ENCODE measurements around the gene LZTR1. TPM values are rescaled to one million over a fixed set of nuclear protein-coding genes. Genes with fewer than 3 reads are reported as not detected.
A peak's percentile ranks its signal among the peaks of the same experiment; 100 is the strongest.

Gene LZTR1
- polyA plus RNA-seq, 2 donors = 21.1 to 39.0 TPM

GRCh38 chr22:21022955-21023614 is 41.0 kb downstream of the LZTR1 start:
- peaks cover 2 to 22% of the 10 kb centered on the region in 2 donors for H3K4me1 ChIP-seq (ENCODE audit: control insufficient read depth in 2 of 2, insufficient read depth in 2 of 2, low read length in 1 of 2)
- WGBS, 2 donors = 82 to 85% methylated on average over 13 of the region's 13 CpGs
- no peaks in the 10 kb centered on the region for H3K9me3 ChIP-seq (ENCODE audit: control insufficient read depth in 2 of 2, insufficient read depth in 1 of 2, low read depth in 1 of 2, low read length in 1 of 2)
- no peak overlapping the region for H3K27ac ChIP-seq (ENCODE audit: low read depth in 2 of 2, low read length in 1 of 2)
- H3K4me3 ChIP-seq (ENCODE audit: low read depth in 1 of 2, low read length in 2 of 2) = no peak overlapping the region
- H3K27me3 ChIP-seq (ENCODE audit: control insufficient read depth in 1 of 2, insufficient read depth in 2 of 2, low read length in 2 of 2) = no peaks in the 10 kb centered on the region
- H3K36me3 ChIP-seq (ENCODE audit: control insufficient read depth in 2 of 2, insufficient read depth in 2 of 2, low read length in 1 of 2) = no peaks in the 10 kb centered on the region

- no peaks in the 10 kb centered on the region for H3K36me3 ChIP-seq (ENCODE audit: control insufficient read depth in 2 of 2, insufficient read depth in 2 of 2, low read length in 1 of 2)
- peaks cover 2 to 22% of the 10 kb centered on the region in 2 donors for H3K4me1 ChIP-seq (ENCODE audit: control insufficient read depth in 2 of 2, insufficient read depth in 2 of 2, low read length in 1 of 2)
- 50 to 51% methylated on average over 8 of the region's 8 CpGs for WGBS, 2 donors
- no peaks in the 10 kb centered on the region for H3K27me3 ChIP-seq (ENCODE audit: control insufficient read depth in 1 of 2, insufficient read depth in 2 of 2, low read length in 2 of 2)
- H3K4me3 ChIP-seq (ENCODE audit: low read depth in 1 of 2, low read length in 2 of 2) = no peak overlapping the region
- no peaks in the 10 kb centered on the region for H3K9me3 ChIP-seq (ENCODE audit: control insufficient read depth in 2 of 2, insufficient read depth in 1 of 2, low read depth in 1 of 2, low read length in 1 of 2)
- H3K27ac ChIP-seq (ENCODE audit: low read depth in 2 of 2, low read length in 1 of 2) = peak overlapping the region in 1 of 2 donors; percentile 65
Measured at GRCh38 chr22:21025266-21025665, 43.2 kb downstream of the LZTR1 start.

DNA sequence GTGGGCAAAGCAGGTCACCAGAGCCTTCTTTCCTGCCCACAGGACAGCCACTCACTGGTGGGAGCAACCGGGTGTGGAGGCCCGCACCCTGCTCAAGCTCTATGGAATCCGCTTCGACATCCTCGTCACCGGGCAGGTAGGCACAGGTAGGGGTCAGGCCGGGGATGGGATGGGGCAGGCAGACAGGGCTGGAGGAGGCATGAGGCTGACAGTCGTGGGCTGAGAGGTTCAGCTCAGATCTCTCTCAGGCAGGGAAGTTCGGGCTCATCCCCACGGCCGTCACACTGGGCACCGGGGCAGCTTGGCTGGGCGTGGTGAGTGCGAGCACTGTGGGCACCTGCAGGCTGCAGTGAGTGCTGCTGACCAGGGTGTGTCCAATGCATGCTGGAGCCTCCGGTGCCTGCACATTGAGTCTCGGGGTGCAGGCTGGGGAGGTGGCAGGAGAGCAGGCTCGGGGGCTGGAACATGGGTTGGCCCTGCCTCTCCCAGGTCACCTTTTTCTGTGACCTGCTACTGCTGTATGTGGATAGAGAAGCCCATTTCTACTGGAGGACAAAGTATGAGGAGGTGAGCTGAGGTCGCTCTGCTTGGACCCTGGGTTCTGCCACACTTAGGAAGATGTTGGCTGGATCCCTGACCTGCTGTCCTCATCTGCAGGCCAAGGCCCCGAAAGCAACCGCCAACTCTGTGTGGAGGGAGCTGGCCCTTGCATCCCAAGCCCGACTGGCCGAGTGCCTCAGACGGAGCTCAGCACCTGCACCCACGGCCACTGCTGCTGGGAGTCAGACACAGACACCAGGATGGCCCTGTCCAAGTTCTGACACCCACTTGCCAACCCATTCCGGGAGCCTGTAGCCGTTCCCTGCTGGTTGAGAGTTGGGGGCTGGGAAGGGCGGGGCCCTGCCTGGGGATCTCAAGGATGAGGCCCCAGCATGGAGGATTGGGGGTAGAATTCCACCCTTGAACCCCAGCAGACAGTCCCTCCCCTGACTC is 44.0 kb downstream of the LZTR1 start:
- no peaks in the 10 kb centered on the region for H3K36me3 ChIP-seq (ENCODE audit: control insufficient read depth in 2 of 2, insufficient read depth in 2 of 2, low read length in 1 of 2)
- 67 to 75% methylated on average over 27 of the region's 27 CpGs for WGBS, 2 donors
- H3K27me3 ChIP-seq (ENCODE audit: control insufficient read depth in 1 of 2, insufficient read depth in 2 of 2, low read length in 2 of 2) = no peaks in the 10 kb centered on the region
- peaks cover 2 to 22% of the 10 kb centered on the region in 2 donors for H3K4me1 ChIP-seq (ENCODE audit: control insufficient read depth in 2 of 2, insufficient read depth in 2 of 2, low read length in 1 of 2)
- H3K4me3 ChIP-seq (ENCODE audit: low read depth in 1 of 2, low read length in 2 of 2) = no peak overlapping the region
- H3K9me3 ChIP-seq (ENCODE audit: control insufficient read depth in 2 of 2, insufficient read depth in 1 of 2, low read depth in 1 of 2, low read length in 1 of 2) = no peaks in the 10 kb centered on the region
- H3K27ac ChIP-seq (ENCODE audit: low read depth in 2 of 2, low read length in 1 of 2) = peak overlapping the region in 1 of 2 donors; percentile 65

DNA sequence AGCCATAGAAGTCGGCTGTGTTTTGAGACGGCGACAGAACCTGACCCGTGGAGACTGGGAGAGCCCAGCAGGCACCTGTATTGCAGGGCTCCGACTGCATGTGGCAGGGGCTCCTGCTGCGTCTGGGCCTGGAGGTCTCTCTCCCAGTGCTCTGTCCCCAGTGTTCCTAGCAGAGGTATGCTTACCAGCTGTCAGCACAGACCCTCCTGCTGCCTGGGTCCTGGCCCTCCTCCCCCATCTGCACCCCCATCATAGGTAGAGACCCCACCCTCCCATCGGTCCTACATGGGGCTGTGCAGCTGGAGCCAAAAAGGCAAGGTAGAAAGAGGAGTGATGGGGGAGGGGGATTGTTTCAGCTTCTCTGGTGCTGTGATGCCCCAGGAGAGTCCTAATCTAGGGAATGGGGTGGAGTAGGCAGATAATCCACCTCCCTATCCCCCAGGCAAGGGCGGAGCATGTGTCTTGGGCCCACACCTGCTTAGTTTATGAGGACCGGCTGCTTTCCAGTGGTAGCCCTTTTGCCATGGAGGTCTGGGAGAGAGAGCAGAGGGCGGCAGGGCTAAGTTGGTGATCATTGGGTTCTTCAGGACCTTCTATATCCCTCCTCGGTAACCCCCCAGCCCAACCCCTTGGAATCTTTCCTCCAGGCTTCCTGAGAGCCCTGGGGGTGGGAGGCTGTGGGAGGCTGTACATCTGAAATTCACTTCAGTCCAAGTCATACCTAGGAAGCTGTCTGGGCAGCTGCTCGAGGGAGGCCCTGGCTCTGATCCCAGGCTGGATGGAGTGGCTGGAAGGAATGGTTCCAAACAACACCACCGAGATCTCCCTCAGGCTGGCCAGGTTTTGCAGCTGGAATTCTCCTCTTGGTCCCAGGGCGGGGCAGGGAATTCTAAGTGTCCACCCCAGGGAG is 44.9 kb downstream of the LZTR1 start:
- no peaks in the 10 kb centered on the region for H3K27me3 ChIP-seq (ENCODE audit: control insufficient read depth in 1 of 2, insufficient read depth in 2 of 2, low read length in 2 of 2)
- no peaks in the 10 kb centered on the region for H3K36me3 ChIP-seq (ENCODE audit: control insufficient read depth in 2 of 2, insufficient read depth in 2 of 2, low read length in 1 of 2)
- H3K27ac ChIP-seq (ENCODE audit: low read depth in 2 of 2, low read length in 1 of 2) = no peak overlapping the region
- WGBS, 2 donors = 59 to 64% methylated on average over 14 of the region's 14 CpGs
- no peak overlapping the region for H3K4me3 ChIP-seq (ENCODE audit: low read depth in 1 of 2, low read length in 2 of 2)
- peaks cover 5 to 29% of the 10 kb centered on the region in 2 donors for H3K4me1 ChIP-seq (ENCODE audit: control insufficient read depth in 2 of 2, insufficient read depth in 2 of 2, low read length in 1 of 2)
- no peaks in the 10 kb centered on the region for H3K9me3 ChIP-seq (ENCODE audit: control insufficient read depth in 2 of 2, insufficient read depth in 1 of 2, low read depth in 1 of 2, low read length in 1 of 2)

DNA sequence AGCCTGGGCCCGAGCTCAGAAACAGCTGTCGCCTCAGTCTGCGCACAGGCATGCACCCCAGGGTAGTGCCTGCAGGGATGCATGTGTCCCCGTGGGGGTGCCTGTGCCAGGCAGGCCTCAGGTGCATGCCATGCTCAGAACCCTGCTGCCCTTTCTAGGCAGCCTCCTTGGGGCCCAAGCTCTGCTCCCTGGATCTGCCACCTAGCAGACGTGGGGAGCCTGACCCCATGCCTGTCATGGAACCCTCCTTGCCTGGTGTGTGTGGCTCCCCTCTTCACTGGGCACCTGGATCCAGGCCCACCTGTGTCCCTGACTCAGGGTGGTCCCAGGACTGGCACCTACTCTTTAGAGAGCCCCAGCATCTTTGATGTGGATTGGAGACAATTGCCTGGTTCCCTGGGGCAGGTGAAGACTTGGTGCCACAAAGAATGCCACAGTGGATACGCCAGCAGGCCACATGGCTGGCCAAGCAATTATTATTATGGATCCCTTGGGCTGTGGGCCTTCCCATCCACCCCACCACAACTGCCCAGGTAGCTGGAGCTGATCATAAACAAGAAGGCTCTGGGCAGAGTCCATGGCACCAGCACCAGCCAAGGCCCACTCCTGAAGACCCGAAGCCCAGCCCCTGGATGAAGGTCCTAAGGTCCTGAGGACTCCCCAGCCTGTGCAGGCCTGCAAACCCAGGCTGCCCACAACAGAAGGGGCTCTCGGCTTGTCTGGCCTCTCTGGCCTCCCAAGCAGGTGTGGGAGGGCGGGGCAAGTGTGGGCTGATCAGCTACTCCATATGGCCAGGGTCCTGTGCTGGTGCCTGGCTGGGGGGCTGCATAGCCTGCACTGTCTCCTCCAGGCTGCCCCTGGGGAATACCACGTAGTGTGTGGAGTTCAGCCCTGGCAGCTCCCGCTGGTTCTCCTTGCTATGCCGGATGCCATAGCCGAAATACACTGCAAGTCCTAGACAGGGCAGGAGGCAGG is 46.5 kb downstream of the LZTR1 start:
- Histone ChIP-seq H3K4me3 (ENCODE audit: low read depth in 1 of 2, low read length in 2 of 2) (no peak overlapping the region), H3K4me1 (ENCODE audit: control insufficient read depth in 2 of 2, insufficient read depth in 2 of 2, low read length in 1 of 2) (peaks cover 5 to 30% of the 10 kb centered on the region in 2 donors), H3K9me3 (ENCODE audit: control insufficient read depth in 2 of 2, insufficient read depth in 1 of 2, low read depth in 1 of 2, low read length in 1 of 2) (no peaks in the 10 kb centered on the region), H3K36me3 (ENCODE audit: control insufficient read depth in 2 of 2, insufficient read depth in 2 of 2, low read length in 1 of 2) (no peaks in the 10 kb centered on the region), H3K27ac (ENCODE audit: low read depth in 2 of 2, low read length in 1 of 2) (no peak overlapping the region), H3K27me3 (ENCODE audit: control insufficient read depth in 1 of 2, insufficient read depth in 2 of 2, low read length in 2 of 2) (no peaks in the 10 kb centered on the region)
- 89 to 91% methylated on average over 13 of the region's 13 CpGs for WGBS, 2 donors

DNA sequence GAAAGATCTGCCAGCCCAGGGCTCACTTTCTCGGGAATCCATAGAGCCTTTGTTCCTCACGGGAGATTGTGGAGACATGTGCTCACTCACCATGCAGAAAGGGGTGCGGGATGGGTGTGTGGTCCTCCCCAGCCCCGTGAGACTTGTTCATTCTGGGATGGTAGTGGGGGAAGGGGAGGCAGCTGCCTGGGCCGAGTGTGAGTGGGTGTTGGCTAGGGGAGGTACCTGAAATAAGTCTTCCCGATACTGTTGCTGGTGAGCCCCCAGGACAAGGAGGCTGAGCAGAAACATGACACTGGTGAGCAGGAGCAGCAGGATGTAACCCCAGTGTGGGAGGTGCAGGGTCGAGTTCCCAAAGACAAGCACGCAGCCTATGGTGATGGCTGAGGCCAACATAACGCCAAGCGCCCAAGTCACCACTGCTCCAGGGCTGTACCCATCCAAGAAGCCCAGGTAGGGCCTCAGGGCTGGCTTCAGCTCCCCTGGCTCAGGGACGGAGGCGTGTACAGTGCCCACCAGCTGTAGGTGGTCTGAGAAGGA is 47.5 kb downstream of the LZTR1 start:
- Histone ChIP-seq H3K36me3 (ENCODE audit: control insufficient read depth in 2 of 2, insufficient read depth in 2 of 2, low read length in 1 of 2) (no peaks in the 10 kb centered on the region), H3K4me1 (ENCODE audit: control insufficient read depth in 2 of 2, insufficient read depth in 2 of 2, low read length in 1 of 2) (peaks cover 5 to 30% of the 10 kb centered on the region in 2 donors), H3K27me3 (ENCODE audit: control insufficient read depth in 1 of 2, insufficient read depth in 2 of 2, low read length in 2 of 2) (no peaks in the 10 kb centered on the region), H3K9me3 (ENCODE audit: control insufficient read depth in 2 of 2, insufficient read depth in 1 of 2, low read depth in 1 of 2, low read length in 1 of 2) (no peaks in the 10 kb centered on the region), H3K27ac (ENCODE audit: low read depth in 2 of 2, low read length in 1 of 2) (no peak overlapping the region), H3K4me3 (ENCODE audit: low read depth in 1 of 2, low read length in 2 of 2) (no peak overlapping the region)
- WGBS, 2 donors = 70 to 72% methylated on average over 12 of the region's 12 CpGs

- WGBS, 2 donors = 90 to 92% methylated on average over 15 of the region's 15 CpGs
- H3K4me3 ChIP-seq (ENCODE audit: low read depth in 1 of 2, low read length in 2 of 2) = no peak overlapping the region
- no peaks in the 10 kb centered on the region for H3K27me3 ChIP-seq (ENCODE audit: control insufficient read depth in 1 of 2, insufficient read depth in 2 of 2, low read length in 2 of 2)
- H3K27ac ChIP-seq (ENCODE audit: low read depth in 2 of 2, low read length in 1 of 2) = no peak overlapping the region
- no peaks in the 10 kb centered on the region for H3K36me3 ChIP-seq (ENCODE audit: control insufficient read depth in 2 of 2, insufficient read depth in 2 of 2, low read length in 1 of 2)
- no peaks in the 10 kb centered on the region for H3K9me3 ChIP-seq (ENCODE audit: control insufficient read depth in 2 of 2, insufficient read depth in 1 of 2, low read depth in 1 of 2, low read length in 1 of 2)
- H3K4me1 ChIP-seq (ENCODE audit: control insufficient read depth in 2 of 2, insufficient read depth in 2 of 2, low read length in 1 of 2) = peaks cover 5 to 30% of the 10 kb centered on the region in 2 donors
Measured at GRCh38 chr22:21030032-21030431, 47.9 kb downstream of the LZTR1 start.

DNA sequence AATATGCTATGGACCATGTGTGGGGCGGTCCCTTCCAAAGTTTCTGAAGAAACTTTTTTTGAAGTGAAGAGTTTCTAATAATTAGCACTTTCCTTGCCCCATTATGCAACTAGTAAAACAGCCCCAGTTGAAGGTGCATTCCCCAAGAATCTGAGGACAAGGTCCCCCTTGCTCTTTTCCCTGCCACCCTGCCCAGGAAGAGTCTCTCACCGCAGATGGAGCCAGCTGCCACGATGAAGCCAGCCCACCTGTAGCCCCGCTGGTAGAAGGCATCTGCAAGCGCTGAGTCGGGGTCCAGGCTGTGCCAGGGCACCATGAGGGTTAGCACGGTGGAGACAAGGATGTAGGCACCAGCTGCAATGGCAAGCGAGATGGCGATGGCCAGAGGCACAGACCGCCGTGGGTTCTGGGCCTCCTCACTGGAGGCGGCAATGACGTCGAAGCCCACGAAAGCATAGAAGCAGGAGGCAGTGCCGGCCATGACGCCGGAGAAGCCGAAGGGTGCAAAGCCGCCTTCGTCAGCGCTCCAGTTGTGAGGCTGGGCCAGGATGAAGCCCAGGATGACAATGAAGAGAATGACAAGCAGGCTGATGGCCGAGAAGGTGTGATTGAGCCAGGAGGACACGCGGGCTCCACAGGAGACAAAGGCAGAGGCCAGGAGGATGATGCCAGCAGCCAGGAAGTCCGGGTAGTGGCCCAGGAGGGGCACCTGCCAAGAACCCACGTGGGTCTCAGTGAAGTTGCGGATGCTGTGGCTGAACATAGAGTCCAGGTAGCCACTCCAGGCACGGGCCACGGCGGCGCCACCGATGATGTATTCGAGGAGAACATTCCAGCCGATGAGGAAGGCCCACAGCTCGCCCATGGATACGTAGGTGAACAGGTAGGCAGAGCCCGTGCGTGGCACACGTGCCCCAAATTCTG is 48.8 kb downstream of the LZTR1 start:
- Histone ChIP-seq H3K9me3 (ENCODE audit: control insufficient read depth in 2 of 2, insufficient read depth in 1 of 2, low read depth in 1 of 2, low read length in 1 of 2) (no peaks in the 10 kb centered on the region), H3K27ac (ENCODE audit: low read depth in 2 of 2, low read length in 1 of 2) (no peak overlapping the region), H3K4me3 (ENCODE audit: low read depth in 1 of 2, low read length in 2 of 2) (no peak overlapping the region), H3K36me3 (ENCODE audit: control insufficient read depth in 2 of 2, insufficient read depth in 2 of 2, low read length in 1 of 2) (no peaks in the 10 kb centered on the region), H3K4me1 (ENCODE audit: control insufficient read depth in 2 of 2, insufficient read depth in 2 of 2, low read length in 1 of 2) (peaks cover 5 to 26% of the 10 kb centered on the region in 2 donors), H3K27me3 (ENCODE audit: control insufficient read depth in 1 of 2, insufficient read depth in 2 of 2, low read length in 2 of 2) (no peaks in the 10 kb centered on the region)
- WGBS, 2 donors = 93 to 95% methylated on average over 40 of the region's 40 CpGs
